Natural killer cell treated with Interleukin-12 subunit alpha and Interleukin-12 subunit beta and Interleukin-15 and Interleukin-18, amount 100 ng/mL, for 72 hours (primary cell): ENCODE data around the gene RNF222. TPM values are rescaled to one million over a fixed set of nuclear protein-coding genes. Genes with fewer than 3 reads are reported as not detected.
"Not testable (repeated sequence)": the region's sequence is repeated elsewhere in the genome, so short reads cannot be mapped to it uniquely, and the experiment has no call there.

ENCODE experiments used
- ATAC-seq, 2 donors: fragments of 150-1000 bp; cut with Tn5 transposase in 1 of 2; sonication (Bioruptor Pico), chemical (Tn5 transposase) in 1 of 2; 2 replicates each; pipeline ENCODE4 v1.10.0; 2021
- DNase-seq: peaks from one replicate; pipeline ENCODE4 v3.0.0; 2022; ENCODE audit warnings: low spot score
- H3K27ac Mint-ChIP-seq, 2 donors: 1 replicate in 1 of 2; 2 replicates in 1 of 2; pipeline ENCODE4 v1.8.0; 2022; ENCODE audit warnings: mixed read lengths in 2 of 2, mild to moderate bottlenecking in 1 of 2, moderate library complexity in 1 of 2
- H3K27me3 Mint-ChIP-seq, 2 donors: 1 replicate in 1 of 2; 2 replicates in 1 of 2; pipeline ENCODE4 v1.8.0; 2022; ENCODE audit warnings: mixed read lengths in 2 of 2
- H3K36me3 Mint-ChIP-seq: one replicate; pipeline ENCODE4 v1.8.0; 2022; ENCODE audit warnings: mixed read lengths
- H3K4me1 Mint-ChIP-seq, 2 donors: 1 replicate in 1 of 2; 2 replicates in 1 of 2; pipeline ENCODE4 v1.8.0; 2022; ENCODE audit warnings: low read depth in 2 of 2, mixed read lengths in 2 of 2, mild to moderate bottlenecking in 1 of 2
- H3K4me3 Mint-ChIP-seq: one replicate; pipeline ENCODE4 v1.8.0; 2022; ENCODE audit warnings: mixed read lengths
- H3K9me3 Mint-ChIP-seq: 2 replicates; pipeline ENCODE4 v1.8.0; 2022; ENCODE audit warnings: mixed read lengths
- total RNA-seq, 2 donors: library from RNA; stranded (reverse); gene quantifications; one replicate each; pipeline ENCODE4 v1.2.3, GENCODE V29; 2022

The RNF222 gene
- total RNA-seq, 2 donors from 2014 or later = not detected

DNA sequence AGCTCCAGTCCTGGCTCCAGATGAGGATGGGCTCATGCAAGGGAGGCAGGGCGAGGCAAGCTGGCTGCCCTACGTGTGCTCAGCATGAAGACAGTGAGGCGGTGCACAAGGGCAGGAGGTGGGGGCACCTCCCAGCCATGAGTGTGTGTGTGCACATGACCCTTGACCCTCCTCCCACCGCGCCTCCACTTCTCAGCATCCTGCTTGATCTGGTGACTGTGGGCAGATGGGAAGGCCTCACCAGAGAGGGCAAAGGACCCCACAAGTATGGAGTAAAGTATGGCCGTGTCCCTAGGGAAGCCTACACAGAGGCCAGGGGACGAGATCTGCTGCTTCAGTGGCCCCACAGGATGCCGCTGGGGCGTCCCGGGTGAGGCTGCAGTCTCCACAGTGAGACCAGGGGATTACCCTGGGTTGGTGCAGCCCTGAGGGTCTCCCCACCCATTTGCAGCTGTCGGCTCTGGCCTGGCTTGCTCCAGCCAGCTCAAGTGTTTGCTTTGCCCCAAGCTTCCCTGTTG is 7.9 kb upstream of the RNF222 start:
- no peaks in the 10 kb centered on the region for H3K9me3 Mint-ChIP-seq
- DNase-seq (no peak), ATAC-seq (peak in 1 of 2 donors; percentile 9)
- peaks cover 0 to 5% of the 10 kb centered on the region in 2 donors for H3K4me1 Mint-ChIP-seq
- peaks cover 13 to 14% of the 10 kb centered on the region in 2 donors for H3K27me3 Mint-ChIP-seq
- H3K36me3 Mint-ChIP-seq = no peaks in the 10 kb centered on the region
- H3K27ac Mint-ChIP-seq = no peak overlapping the region
- no peak overlapping the region for H3K4me3 Mint-ChIP-seq

DNA sequence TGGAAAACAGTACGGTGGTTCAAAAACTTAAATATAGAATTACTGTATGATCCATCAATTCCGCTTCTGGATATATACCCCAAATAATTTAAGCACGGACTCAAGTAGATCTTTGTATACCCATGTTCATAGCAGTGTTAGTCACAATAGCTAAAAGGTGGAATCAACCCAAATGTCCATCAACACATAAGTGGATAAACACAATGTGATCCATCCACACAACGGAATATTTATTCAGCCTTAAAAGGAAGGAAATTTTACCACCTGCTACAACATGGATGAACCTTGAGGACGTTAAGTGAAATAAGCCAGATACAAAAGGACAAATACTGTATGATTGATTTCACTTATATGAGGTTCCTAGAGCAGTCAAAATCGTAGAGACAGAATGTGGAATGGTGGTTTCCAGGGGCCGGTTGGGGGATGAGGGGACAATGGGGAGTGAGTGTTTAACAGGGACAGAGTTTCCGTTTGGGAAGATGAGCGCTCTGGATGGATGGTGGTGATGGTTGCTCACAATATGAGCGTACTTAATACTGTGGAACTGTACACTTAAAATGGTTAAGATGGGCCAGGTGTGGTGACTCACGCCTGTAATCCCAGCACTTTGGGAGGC is 5.4 kb upstream of the RNF222 start:
- DNase-seq (no peak), ATAC-seq (no peak)
- Mint-ChIP-seq H3K36me3 (no peaks in the 10 kb centered on the region), H3K9me3 (no peaks in the 10 kb centered on the region), H3K27ac (no peak overlapping the region), H3K4me1 (no peaks in the 10 kb centered on the region), H3K4me3 (no peak overlapping the region), H3K27me3 (peaks cover 6 to 15% of the 10 kb centered on the region in 2 donors)

- Mint-ChIP-seq H3K9me3 (no peaks in the 10 kb centered on the region), H3K4me1 (no peaks in the 10 kb centered on the region), H3K36me3 (no peaks in the 10 kb centered on the region), H3K27me3 (peaks cover 16 to 24% of the 10 kb centered on the region in 2 donors), H3K4me3 (no peak overlapping the region), H3K27ac (no peak overlapping the region)
- ATAC-seq (no peak), DNase-seq (no peak)
Measured at GRCh38 chr17:8401107-8401506, 3.5 kb upstream of the RNF222 start.

DNA sequence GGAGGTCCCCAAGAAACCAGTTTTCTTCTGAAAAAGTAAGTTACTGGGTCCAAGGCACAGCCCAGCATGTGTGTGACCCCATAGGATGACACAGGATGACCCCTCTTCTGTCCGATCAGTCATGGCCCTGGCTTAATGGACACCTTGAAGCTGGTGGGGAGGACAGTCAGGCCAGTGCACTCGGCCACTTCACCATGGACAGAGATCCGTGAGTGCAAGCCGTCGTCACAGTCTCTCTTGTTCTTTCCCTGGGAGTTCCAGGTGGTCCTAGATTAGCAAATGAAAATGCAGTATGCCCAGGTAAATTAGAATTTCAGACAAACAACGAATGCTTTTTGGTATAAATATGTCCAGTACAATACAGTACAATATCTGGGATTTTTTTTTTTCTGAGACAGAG is 1.4 kb upstream of the RNF222 start:
- Mint-ChIP-seq H3K4me3 (no peak overlapping the region), H3K27ac (no peak overlapping the region), H3K4me1 (peaks cover 1 to 2% of the 10 kb centered on the region in 2 donors), H3K27me3 (peaks cover 18 to 31% of the 10 kb centered on the region in 2 donors), H3K9me3 (no peaks in the 10 kb centered on the region), H3K36me3 (no peaks in the 10 kb centered on the region)
- ATAC-seq (no peak), DNase-seq (no peak)

- H3K4me3 Mint-ChIP-seq, DNase-seq, H3K36me3 Mint-ChIP-seq, H3K27ac Mint-ChIP-seq, ATAC-seq, H3K9me3 Mint-ChIP-seq: not testable (repeated sequence)
- Mint-ChIP-seq H3K27me3 (peaks cover 14 to 17% of the 10 kb centered on the region in 2 donors), H3K4me1 (peaks cover 12 to 13% of the 10 kb centered on the region in 2 donors)
Measured at GRCh38 chr17:8394497-8394896, 3.1 kb downstream of the RNF222 start.

DNA sequence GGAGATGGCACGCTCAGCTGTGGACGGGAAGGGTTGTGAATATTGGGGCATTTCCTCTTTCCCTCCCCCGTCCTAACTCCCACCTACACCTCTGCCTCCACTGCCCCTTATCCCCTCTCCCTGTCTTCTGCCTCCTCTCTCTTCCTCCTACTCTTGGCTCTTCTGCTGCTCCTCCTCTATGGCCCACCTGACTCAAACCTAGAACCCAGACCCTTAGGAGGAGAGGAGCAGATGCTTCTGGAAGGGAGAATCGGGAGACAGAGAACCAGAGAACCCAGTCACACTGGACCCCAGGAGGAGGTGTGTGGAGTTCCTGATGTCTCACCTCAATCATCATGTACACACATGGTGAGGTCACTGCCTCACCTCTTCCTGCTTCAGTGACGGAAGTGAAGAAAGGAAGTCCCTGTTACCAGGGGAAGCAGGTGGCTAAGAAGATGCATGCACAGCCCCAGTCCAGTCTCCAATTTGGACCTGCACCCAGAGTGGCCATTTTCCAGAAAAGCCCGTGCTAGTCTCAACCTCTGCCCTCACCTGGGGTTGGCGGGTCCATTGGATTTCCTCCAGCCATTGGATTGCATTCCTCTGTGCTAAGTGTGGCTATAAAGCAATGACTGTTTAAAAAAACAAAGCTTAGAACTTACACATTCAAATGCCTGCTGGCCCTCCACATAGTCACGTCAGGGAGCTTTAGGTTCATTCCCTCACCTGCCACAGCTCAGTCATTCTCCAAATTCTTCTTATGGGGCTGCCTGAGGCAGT is 4.0 kb downstream of the RNF222 start:
- Mint-ChIP-seq H3K27me3 (peaks cover 14 to 17% of the 10 kb centered on the region in 2 donors), H3K9me3 (no peaks in the 10 kb centered on the region), H3K36me3 (no peaks in the 10 kb centered on the region), H3K4me1 (peaks cover 16 to 20% of the 10 kb centered on the region in 2 donors), H3K27ac (peak overlapping the region; percentile 39 to 85), H3K4me3 (no peak overlapping the region)
- DNase-seq (no peak), ATAC-seq (peak; percentile 80 to 81)

- Mint-ChIP-seq H3K27me3 (peaks cover 11 to 17% of the 10 kb centered on the region in 2 donors), H3K9me3 (no peaks in the 10 kb centered on the region), H3K27ac (peak overlapping the region in 1 of 2 donors; percentile 85), H3K36me3 (no peaks in the 10 kb centered on the region), H3K4me3 (no peak overlapping the region), H3K4me1 (peaks cover 23 to 26% of the 10 kb centered on the region in 2 donors)
- DNase-seq = no peak
- ATAC-seq = no peak
Measured at GRCh38 chr17:8392674-8393469, 4.8 kb downstream of the RNF222 start.

DNA sequence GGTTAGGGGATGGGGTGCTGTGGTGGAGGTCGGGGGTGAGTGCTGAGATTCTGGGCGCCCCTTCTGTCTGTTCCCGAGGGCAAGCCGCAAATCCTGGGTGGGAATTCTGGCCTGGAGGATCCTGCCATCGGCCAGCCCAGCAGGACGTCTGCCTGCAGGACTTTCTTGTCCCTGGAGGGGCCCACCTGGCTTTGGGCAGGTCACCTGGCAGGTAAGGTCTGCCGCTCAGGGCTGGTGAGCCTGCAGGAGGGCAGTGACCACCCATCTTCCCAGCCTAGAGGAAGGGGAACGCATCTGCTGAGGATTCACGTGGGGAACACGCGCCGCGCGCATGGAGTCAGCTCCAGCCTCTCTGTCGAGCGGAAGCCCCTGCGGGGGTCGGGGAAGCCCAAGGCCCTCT is 5.4 kb downstream of the RNF222 start:
- H3K36me3 Mint-ChIP-seq = no peaks in the 10 kb centered on the region
- H3K4me3 Mint-ChIP-seq = no peak overlapping the region
- ATAC-seq = no peak
- no peak for DNase-seq
- H3K27me3 Mint-ChIP-seq = peaks cover 8 to 11% of the 10 kb centered on the region in 2 donors
- no peak overlapping the region for H3K27ac Mint-ChIP-seq
- H3K4me1 Mint-ChIP-seq = peaks cover 29 to 32% of the 10 kb centered on the region in 2 donors
- H3K9me3 Mint-ChIP-seq = no peaks in the 10 kb centered on the region

DNA sequence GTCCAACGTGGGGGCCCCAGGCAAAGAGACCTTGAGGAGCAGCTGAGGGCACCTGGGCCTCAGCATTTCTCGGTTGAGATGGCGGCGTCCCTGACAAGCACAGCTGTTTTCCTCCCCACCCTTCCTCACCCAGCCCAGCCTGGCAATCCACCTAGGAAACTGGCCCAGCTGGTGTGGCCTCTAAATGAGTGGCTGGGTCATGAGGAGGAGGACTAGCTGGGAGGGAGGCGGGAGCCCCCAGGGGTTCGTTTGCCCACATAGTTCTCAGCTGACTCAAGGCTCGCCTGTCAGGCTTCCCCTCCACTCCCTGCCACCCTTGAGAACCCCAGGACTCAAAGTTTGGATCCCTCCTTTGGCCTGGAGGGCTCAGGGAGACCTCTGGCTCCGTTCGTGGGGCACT is 5.9 kb downstream of the RNF222 start:
- H3K4me3 Mint-ChIP-seq = no peak overlapping the region
- H3K27ac Mint-ChIP-seq = no peak overlapping the region
- no peaks in the 10 kb centered on the region for H3K36me3 Mint-ChIP-seq

GRCh38 chr17:8387914-8388651 is 9.5 kb downstream of the RNF222 start:
- peak overlapping the region; percentile 51 for H3K4me3 Mint-ChIP-seq
- peaks cover 40 to 42% of the 10 kb centered on the region in 2 donors for H3K4me1 Mint-ChIP-seq
- ATAC-seq = no peak
- H3K9me3 Mint-ChIP-seq = no peaks in the 10 kb centered on the region
- H3K36me3 Mint-ChIP-seq = peaks cover 2% of the 10 kb centered on the region
- H3K27ac Mint-ChIP-seq = peak overlapping the region in 1 of 2 donors; percentile 46
- DNase-seq = no peak
- no peaks in the 10 kb centered on the region for H3K27me3 Mint-ChIP-seq

More for the DNA sequence above, 5.9 kb downstream of the RNF222 start:
- peaks cover 30 to 34% of the 10 kb centered on the region in 2 donors for H3K4me1 Mint-ChIP-seq
- peaks cover 7 to 10% of the 10 kb centered on the region in 2 donors for H3K27me3 Mint-ChIP-seq
- DNase-seq (no peak), ATAC-seq (no peak)
- no peaks in the 10 kb centered on the region for H3K9me3 Mint-ChIP-seq

DNA sequence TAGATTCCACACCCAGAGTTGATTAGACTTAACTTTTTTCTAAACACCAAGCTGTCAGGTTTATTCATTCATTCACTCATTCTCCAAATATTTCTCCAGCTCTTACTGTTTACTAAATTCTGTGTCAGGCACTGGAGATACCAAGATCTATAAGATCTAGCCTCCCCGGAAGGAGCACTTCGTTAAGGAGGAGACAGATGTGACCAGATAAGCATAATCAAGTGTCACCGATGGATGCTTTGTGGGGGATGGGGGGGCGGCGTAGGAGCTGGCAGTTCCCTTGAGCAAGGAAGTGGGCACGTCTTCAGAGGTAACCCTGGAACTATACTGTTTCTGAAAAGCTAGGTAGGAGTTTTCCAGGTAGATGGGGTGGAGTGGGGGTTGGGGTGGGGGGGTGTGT is 10.8 kb downstream of the RNF222 start:
- Mint-ChIP-seq H3K27ac (no peak overlapping the region), H3K9me3 (no peaks in the 10 kb centered on the region), H3K27me3 (no peaks in the 10 kb centered on the region), H3K36me3 (peaks cover 15% of the 10 kb centered on the region), H3K4me3 (peak overlapping the region; percentile 49), H3K4me1 (peaks cover 48 to 49% of the 10 kb centered on the region in 2 donors)
- DNase-seq (no peak), ATAC-seq (no peak)

- H3K36me3 Mint-ChIP-seq = peaks cover 28% of the 10 kb centered on the region
- ATAC-seq = no peak
- no peaks in the 10 kb centered on the region for H3K27me3 Mint-ChIP-seq
- H3K27ac Mint-ChIP-seq = peak overlapping the region; percentile 99 to 100
- DNase-seq = no peak
- peak overlapping the region; percentile 97 for H3K4me3 Mint-ChIP-seq
- H3K4me1 Mint-ChIP-seq = peaks cover 54 to 62% of the 10 kb centered on the region in 2 donors
- no peaks in the 10 kb centered on the region for H3K9me3 Mint-ChIP-seq
Measured at GRCh38 chr17:8384801-8385378, 12.7 kb downstream of the RNF222 start.
